Measurements from ENCODE around the gene KAT2A.

Gene KAT2A

GRCh38 chr17:42120770-42121769 lies at the start of gene KAT2A:
Gene KAT2A, minus strand, starts transcription at chr17:42121367. Its CDS starts 63 bp downstream, at chr17:42121304.
- peak within 1 kb of the TSS; percentile 54 for H3K4me3 ChIP-seq (ENCODE audit: low read depth, low read length)
- no peak for TF ChIP-seq CTCF (IDR thresholded peaks at IDR 0.05; ENCODE audit: borderline replicate concordance, insufficient read depth, low read depth, low read length)

GRCh38 chr17:42169351-42169750 lies 48.2 kb upstream of the KAT2A start:
- no peak for TF ChIP-seq CTCF (IDR thresholded peaks at IDR 0.05; ENCODE audit: borderline replicate concordance, insufficient read depth, low read depth, low read length)
- H3K4me3 ChIP-seq (ENCODE audit: low read depth, low read length) = no peak overlapping the region

- no peak for TF ChIP-seq CTCF (IDR thresholded peaks at IDR 0.05; ENCODE audit: borderline replicate concordance, insufficient read depth, low read depth, low read length)
Observed at GRCh38 chr17:42167807-42168206, 46.6 kb upstream of the KAT2A start.

GRCh38 chr17:42166196-42166763 lies 45.1 kb upstream of the KAT2A start:
- no peak for TF ChIP-seq CTCF (IDR thresholded peaks at IDR 0.05; ENCODE audit: borderline replicate concordance, insufficient read depth, low read depth, low read length)

More at GRCh38 chr17:42167807-42168206, 46.6 kb upstream of the KAT2A start:
- no peak overlapping the region for H3K4me3 ChIP-seq (ENCODE audit: low read depth, low read length)

GRCh38 chr17:42165751-42166150 lies 44.6 kb upstream of the KAT2A start:
- H3K4me3 ChIP-seq (ENCODE audit: low read depth, low read length) = no peak overlapping the region
- no peak for TF ChIP-seq CTCF (IDR thresholded peaks at IDR 0.05; ENCODE audit: borderline replicate concordance, insufficient read depth, low read depth, low read length)

More at GRCh38 chr17:42166196-42166763, 45.1 kb upstream of the KAT2A start:
- H3K4me3 ChIP-seq (ENCODE audit: low read depth, low read length) = no peak overlapping the region

- TF ChIP-seq CTCF (IDR thresholded peaks at IDR 0.05; ENCODE audit: borderline replicate concordance, insufficient read depth, low read depth, low read length) = no peak
- no peak overlapping the region for H3K4me3 ChIP-seq (ENCODE audit: low read depth, low read length)
Observed at GRCh38 chr17:42163696-42164407, 42.7 kb upstream of the KAT2A start.
